HG02981 (cell line): ENCODE results near the gene KNSTRN.

ENCODE experiments used
- ATAC-seq: cut with Tn5 transposase; IDR thresholded peaks from one replicate; pipeline ENCODE4 v1.9.1; 2021; ENCODE audit warnings: mild to moderate bottlenecking, moderate library complexity; ENCODE audit not compliant: unreplicated experiment

KNSTRN gene, protein sequence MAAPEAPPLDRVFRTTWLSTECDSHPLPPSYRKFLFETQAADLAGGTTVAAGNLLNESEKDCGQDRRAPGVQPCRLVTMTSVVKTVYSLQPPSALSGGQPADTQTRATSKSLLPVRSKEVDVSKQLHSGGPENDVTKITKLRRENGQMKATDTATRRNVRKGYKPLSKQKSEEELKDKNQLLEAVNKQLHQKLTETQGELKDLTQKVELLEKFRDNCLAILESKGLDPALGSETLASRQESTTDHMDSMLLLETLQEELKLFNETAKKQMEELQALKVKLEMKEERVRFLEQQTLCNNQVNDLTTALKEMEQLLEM

DNA sequence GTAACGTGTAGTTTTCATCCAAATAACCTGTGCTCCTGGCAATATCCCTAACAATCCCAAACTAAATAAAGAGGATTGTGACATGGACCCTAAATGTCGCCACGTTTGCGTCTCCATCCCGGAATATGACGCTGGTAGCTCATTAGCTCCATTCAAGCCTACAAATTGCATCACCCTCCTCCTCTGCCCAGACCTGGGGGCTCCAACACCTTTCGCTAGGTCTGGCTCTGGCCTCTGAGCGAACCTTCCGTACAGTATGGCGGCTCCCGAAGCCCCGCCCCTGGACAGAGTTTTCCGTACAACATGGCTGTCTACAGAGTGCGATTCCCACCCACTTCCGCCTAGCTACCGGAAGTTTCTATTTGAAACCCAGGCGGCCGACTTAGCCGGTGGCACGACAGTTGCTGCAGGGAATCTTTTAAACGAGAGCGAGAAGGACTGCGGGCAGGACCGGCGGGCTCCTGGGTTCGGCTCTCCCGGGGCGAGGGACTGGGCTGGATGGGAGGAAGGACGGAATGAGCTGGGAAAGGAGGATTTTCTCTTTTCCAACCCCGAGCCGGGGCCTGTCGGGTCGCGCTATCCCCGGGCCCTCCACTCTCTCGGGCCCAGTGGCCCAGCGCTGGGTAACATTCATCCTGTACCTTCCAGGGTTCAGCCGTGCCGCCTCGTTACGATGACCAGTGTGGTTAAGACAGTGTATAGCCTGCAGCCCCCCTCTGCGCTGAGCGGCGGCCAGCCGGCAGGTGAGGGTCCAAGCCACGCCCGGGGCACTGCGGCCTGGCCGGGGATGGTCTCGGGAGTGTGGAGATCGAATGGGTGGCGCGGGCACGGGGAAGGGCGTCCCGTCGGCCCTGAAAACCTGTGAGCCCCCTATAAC is at the start of gene KNSTRN:
Gene KNSTRN, plus strand, starts transcription at position 142 of the 877 bp plus-strand sequence. Its CDS starts 115 bp downstream, at position 257.
- peak; percentile 96 for ATAC-seq

DNA sequence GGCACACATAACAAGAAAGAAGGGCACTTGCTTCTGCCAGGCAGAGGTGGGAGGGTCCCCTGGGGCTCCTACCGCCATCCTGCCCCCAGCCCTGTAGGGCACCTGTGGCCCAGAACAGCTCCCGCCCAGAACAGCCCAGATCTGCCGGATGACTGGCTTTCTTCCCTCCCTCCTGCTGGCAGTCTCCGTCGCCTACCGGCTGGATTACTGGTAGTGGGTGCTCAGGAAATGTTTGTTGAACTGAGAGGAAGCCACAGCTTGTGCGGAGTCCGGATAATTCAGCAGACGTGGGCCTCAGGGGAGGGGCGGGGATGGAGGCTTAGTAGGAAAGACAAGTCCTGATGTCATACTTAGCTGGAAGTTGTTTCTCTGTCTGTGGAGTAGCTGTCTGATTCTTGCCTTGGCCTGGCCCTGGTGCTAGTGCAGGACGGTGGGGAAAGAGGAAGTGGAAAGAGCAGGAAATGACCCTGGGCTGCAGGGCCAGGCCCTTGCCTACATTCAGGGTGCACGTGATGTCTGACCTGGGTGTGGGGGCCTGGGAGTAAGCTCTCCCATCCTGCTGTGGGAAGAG is 48.5 kb upstream of the KNSTRN start:
- ATAC-seq = no peak

DNA sequence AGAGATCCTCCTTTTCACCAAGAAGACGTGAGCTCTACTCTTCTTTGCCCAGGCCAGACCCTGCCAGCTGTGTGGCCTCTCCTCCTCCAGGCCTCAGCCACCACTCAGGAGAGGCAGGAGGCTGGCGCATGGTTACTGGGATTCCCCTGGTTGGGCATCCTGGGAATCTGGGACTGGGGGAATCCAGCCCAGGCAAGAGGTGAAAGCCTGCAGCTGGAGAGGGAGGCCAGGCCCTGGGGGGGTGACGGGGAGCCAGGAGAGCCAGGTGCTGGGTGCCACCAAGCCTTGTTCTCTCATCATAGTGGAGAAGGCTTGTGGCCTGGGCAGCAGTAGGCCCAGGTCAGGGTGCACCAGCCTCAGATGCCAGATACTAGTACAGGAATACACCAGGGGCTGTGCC is 48.0 kb upstream of the KNSTRN start:
- no peak for ATAC-seq

DNA sequence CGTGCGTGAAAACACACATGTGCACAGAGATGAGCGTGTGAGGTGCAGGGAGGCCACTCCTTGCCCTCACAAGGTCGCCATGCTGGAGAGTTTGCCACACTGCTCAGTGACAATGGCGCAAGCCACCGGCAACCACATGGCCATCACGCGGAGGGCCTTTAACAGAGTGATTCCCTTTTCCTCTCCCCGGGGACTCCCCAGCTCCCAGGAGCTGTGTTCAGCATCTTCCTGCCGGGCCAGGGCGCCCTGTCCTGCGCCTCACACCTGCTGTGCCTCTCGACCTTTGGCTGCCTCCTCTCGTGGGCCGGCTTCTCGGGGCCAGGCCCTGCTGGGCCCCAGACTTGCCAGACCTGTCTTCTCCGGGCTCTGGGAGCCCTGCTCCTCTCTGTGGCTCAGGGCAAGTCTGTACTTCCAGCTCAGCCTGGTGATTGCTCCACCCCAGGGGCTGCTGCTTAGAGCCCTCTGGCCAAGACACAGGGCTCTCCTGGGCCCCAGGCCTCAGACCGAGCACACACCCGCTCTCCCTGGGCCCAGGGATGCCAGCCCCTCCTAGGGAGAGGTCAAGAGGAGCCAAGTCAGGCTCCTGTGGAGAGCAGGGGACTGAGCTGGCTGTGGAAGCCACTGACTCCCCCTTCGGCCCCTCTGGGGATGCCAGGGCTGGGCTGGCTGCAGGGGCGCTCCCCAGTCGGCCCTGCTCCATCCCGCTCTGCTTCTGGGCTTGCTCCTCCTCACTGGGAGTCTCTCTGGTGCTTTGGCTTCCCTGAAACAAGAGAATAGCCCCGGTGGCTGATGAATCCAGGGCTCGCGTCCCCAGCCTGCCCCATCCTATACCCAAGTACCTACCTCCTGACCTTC is 47.4 kb upstream of the KNSTRN start:
- no peak for ATAC-seq

DNA sequence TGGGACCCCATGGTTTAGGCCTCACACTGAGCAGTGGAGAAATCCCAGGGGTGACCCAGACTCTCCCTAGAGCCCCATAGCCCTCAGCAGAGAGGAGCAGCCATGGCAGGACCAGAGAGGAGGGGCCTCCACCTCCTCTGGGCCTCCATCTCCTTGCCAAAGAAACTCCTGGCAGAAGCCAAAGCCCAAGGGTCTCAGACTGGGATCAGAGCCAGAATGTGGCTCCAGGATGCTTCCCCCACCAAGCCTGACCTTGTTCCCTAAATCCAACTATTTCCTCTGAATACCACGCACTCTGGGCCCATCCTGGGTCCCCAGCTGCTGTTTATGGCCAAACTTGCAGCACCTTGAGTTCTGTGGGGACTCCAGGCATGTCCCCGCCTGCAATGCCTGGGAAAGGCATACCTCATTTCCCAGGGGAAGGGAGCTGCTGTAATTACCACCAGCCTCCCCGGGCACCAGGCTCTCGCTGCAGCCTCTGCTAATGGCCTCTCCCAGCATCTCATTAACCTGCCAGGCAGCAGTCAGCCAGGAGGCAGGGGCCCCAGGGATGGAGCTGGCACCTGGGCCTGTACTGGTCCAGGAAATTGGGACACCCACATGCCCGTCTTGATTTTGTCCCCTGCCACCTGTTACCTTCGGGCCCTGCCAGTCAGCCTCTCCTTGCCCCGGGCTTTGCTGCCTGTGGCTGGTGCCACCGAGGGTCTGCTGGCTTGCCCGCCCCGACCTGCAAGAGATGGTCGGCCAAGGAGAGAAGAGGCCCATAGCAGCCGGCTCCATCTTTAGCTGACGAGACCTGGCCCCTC is 46.4 kb upstream of the KNSTRN start:
- ATAC-seq = no peak

DNA sequence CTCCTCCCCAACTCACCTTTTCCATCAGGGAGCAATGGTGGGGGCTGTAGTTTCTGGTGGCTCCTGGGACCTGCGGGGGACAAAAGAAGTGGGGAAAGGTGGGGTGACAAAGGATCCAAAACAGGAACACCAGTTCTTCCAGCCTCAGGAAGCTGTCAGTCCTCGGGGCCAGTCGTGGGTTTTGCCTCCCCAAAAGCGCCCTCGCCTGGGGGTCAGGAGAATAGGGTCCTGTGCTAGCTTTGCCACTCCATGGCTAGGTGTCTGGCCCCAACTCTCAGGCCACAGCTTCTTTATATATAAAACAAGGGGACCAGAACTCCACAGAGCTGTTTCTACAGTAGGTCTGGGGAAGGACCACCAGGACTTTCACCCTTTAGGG is 45.8 kb upstream of the KNSTRN start:
- ATAC-seq = no peak

DNA sequence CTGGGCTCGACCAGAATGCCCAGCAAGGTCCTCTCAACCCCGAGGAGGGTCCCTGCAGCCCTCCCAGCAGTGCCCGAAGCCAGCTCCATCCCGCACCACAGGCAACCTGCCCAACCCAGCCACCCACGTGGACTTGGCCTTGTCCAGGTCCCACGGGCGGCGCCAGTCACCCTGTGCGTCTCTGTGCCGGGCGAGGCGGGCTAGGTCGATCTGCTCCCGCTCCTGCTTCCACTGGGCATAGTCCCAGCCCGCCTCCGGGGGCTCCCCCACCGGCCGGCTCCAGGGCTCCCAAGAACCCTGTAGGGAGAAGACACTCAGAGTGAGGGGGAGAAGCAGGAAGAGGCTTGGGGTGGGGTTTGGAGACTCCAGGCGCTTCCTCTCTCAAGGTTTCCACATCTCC is 44.9 kb upstream of the KNSTRN start:
- no peak for ATAC-seq

DNA sequence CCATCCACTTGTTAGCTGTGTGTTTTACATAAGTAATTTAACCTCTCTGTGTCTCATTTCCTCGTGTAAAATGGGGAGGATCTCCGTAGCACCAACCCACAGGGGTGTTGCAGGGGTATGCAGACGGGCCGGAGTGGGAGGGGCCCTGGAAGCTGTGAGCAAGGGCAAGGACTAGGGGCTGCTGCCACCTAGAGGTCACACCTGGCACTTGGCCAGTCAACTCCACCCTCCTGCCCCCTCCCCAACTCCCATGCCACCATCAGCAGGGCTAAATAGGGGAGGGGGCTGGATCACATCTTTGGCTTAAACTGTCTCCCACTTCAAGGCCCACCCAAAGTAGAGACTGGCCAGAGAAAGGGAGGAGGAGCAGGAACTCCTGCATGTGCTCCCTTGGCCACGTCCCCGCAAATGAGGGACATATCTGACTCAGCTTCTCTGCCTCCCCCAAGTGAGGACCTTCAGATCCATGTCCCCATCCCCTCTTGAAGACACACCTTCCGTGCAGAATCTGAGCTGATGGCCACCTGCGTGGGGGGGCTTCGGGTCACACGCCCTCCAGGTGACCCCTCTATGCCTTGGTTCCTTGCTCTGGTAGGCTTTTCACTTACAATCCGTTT is 44.4 kb upstream of the KNSTRN start:
- ATAC-seq = no peak

DNA sequence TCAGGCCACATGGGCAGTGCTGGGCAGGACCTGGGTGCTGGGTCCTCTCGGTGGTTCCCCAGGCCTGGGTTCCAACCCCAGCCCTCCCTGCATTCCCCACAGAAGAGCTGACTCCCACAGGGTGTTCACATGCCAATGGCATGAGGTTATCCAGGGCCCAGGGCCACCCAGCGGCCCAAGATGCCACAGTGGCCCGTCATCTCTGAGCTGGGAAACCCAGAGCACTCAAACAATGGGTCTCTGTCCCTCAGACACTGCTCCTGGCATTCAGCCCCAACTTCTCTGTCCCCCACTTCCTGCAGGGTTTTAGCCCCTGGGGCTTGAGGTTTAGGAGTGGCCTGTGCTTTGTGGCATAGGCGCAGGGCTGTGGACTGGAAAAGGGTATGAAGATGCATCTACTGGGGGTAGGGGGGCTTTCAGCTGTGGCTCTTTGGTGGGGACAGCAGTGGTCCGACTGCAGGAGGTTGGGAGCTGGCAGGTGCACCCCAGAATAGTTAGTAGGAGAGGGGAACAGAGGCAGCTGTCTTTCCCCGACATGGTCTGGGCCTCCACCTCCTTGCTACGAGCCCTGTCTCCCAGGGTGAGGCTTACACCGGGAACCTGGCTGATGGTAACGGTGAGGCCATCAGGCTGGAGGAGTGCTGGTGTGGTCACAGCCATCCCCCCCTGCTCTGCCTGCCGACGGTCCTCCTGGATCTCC is 43.5 kb upstream of the KNSTRN start:
- no peak for ATAC-seq

DNA sequence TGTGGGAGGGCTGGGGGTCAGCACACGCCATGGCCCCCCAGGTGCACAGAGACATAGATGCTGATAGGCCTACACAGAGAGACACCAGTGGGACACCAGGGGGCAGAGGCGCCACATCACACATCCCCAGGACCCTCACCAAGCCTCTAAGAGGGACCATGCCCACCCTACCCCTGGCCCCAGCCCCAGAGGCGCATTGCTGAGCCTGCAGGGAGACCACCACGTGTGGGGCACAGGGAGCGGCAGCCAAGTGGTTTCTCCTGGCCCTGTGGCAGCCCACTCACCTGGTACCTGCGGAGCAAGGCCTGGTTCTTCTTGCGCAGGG is 42.9 kb upstream of the KNSTRN start:
- ATAC-seq = no peak

DNA sequence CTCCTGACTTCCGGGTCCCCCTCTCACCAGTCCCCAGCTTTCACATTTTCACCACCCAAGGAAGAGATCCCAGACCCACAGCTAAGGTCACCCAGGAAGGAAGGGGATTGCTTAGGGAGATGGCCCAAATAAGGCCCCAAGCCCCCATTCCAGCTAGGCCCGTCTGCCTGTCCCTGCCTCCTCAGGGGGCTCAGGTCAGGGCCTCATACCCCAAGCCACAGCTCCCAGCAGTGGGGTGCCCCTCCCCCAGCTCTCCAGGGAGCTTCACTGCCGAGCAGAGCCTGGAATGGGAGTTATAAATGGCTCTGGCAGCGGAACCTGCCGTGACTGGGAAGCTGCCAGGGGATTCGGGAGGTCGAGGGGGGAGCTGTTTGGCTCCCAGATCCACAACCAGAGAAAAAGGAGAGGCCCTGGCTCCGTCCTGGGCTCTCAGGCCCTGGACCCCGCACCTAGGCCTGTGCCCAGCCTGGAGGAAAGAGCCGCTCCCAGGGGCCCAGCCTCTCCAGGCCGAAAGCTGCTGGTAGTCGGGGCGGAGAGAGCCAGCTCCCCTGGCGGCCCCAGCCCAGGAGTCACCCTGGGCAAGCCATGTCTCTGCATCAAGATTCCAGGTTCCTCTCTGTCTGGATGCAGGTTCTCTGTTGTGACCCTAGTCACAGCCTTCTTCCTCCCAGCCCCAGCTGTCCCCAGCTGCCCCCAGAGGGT is 42.3 kb upstream of the KNSTRN start:
- ATAC-seq = no peak

DNA sequence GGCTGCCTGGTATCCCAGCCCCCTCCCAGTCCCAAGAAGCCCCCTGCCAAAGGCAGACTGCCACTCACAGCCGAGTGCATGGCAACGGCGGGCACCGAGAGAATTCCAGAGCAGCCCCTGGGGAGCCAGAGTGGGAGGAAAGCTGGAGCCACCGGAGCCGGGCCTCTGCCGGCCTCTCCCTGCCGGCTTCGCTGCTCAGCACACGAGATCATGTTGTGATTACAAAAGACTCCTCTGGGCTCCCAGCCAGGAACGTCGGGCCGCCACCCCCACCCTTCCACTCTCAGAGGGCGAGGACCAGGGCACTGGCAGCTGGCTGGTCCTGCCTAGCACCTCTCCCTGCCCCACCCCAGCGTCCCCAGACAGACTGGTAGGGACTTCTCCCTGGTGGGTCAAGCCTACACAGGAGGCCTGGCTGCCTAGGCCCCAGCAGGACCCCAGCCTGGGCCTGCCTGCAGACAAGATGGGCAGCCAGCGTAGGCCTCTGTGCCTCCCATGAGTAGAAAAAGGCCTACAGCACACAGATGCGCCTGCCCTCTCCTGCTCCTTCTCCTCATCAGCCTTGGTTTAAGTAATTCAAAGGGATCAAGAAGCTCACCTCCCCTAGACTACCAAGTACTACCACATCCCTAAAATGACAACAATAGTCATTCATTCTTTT is 41.7 kb upstream of the KNSTRN start, which contains the start of gene CCDC9B:
Gene CCDC9B, minus strand, starts transcription at position 200 of the 661 bp plus-strand sequence. Its CDS starts 120 bp downstream, at position 80.
- ATAC-seq = no peak

DNA sequence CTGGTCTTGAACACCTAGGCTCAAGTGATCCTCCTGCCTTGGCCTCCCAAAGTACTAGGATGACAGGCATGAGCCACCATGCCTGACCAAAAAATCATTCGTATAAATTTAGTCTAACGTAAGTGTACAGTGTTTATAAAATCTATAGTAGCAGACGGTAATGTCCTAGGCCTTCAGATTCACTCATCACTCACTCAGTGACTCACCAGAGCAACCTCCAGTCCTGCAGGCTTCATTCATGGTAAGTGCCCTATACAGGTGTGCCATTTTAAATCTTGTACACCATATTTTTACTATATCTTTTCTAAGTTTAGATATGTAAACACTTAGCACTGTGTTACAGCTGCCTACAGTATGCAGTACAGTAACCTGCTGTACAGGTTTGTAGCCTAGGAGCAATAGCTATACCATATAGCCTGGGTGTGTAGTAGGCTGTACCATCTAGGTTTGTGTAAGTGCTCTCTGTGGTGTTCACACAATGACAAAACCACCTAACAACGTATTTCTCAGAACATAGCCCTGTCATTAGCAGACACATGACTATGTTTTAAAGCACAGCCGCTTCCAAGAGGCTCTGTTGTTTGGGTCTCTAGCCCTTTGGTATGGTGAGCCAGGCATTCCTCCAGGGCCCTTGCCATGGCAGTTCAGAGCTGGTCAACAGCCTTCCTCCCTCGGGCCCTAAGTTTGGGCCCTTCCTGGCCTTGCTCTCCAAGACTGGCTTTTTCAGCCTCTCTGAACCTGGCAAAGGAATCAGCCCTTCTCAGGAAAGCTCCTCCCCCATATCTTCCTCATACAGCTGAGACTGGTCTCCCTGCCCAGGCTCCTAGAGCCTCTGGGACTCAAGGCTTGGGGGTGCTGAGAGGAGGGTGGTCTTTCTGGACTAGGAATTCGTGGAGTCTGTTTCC is 39.9 kb upstream of the KNSTRN start:
- no peak for ATAC-seq

DNA sequence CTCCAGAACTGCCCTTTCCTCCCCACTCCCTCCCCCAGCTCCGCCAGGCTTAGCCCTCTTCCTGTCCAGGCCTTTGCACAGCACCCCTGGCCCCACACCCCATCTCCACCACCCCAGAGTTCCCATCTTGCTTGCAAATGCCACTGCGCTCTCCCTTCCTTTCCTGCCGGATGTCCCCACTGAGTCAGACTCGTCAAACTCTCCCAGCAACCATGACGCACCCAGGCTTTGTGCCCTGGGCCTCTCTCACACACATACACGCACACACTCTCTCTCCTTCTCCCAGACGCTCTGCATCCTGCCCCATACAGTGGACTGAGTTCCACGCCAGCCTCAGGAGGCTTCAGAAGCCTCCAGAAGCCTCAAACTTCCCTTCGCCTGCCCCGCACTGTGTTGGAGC is 39.0 kb upstream of the KNSTRN start:
- ATAC-seq = no peak

DNA sequence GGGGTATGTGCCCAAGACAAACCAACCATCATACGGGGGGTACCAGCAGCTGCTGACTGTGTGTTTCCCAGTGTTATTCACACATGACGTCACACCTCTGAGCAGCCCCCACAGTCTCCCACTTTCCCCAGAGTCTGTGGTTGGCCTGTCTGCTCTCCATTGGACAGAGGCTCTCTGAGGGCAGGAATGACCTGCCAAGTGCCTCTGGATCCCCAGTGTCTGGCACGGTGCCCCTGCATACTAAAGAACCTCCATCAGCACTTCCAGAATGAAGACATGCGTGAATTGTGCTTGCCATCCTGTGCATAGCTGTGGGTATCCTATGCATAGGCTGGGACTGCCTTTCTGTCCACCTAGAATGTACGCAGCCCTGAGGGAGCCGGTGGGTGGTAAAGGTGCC is 38.3 kb upstream of the KNSTRN start:
- no peak for ATAC-seq

DNA sequence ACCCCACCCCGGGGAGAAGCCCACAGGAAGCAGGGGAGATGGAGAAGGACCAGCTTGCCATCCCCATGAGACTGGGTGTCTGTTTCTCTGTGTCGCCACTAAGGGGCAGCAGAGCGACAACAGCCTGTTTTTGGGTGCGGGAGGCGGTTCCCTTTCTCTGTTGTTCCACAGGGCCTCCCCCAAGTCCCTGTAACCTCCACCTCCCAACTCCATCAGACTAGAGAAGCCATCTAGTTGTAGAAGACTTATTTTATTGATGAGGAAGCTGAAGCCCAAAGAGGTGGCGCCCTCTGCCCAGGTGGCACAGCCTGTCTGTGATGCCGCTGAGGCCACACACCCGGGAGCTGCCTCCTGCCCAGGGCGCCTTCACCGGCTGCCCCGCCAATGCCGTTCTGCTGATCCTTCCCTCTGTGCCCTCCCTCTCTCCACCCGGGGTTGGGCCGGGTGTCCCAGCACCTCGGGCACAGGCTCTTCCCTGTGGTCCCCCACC is 37.8 kb upstream of the KNSTRN start:
- ATAC-seq = peak; percentile 67
